DND-41 (cell line): ENCODE measurements around the gene KLK1.

Source experiments
- EZH2 ChIP-seq: IDR thresholded peaks from 3 replicates; pipeline ENCODE4 v1.6.1; 2012; ENCODE audit warnings: borderline replicate concordance, low read depth, mild to moderate bottlenecking, moderate library complexity, low read length, inconsistent platforms; ENCODE audit not compliant: severe bottlenecking
- TF ChIP-seq, protein P1 (sequence below): IDR thresholded peaks from 2 replicates; pipeline ENCODE4 v1.5.1; 2012; ENCODE audit warnings: borderline replicate concordance, low read length, moderate library complexity, mild to moderate bottlenecking; ENCODE audit not compliant: poor library complexity, severe bottlenecking; ENCODE audit errors: extremely low read depth

DNA sequence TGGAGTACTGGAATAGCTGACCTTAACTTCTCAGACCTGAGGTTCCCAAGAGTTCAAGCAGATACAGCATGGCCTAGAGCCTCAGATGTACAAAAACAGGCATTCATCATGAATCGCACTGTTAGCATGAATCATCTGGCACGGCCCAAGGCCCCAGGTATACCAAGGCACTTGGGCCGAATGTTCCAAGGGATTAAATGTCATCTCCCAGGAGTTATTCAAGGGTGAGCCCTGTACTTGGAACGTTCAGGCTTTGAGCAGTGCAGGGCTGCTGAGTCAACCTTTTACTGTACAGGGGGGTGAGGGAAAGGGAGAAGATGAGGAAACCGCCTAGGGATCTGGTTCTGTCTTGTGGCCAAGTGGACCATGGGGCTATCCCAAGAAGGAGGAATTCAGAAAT is 37.4 kb upstream of the KLK1 start:
- TF ChIP-seq, protein P1, sequence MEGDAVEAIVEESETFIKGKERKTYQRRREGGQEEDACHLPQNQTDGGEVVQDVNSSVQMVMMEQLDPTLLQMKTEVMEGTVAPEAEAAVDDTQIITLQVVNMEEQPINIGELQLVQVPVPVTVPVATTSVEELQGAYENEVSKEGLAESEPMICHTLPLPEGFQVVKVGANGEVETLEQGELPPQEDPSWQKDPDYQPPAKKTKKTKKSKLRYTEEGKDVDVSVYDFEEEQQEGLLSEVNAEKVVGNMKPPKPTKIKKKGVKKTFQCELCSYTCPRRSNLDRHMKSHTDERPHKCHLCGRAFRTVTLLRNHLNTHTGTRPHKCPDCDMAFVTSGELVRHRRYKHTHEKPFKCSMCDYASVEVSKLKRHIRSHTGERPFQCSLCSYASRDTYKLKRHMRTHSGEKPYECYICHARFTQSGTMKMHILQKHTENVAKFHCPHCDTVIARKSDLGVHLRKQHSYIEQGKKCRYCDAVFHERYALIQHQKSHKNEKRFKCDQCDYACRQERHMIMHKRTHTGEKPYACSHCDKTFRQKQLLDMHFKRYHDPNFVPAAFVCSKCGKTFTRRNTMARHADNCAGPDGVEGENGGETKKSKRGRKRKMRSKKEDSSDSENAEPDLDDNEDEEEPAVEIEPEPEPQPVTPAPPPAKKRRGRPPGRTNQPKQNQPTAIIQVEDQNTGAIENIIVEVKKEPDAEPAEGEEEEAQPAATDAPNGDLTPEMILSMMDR, result no peak
- no peak for TF ChIP-seq EZH2
